ENCODE data around the gene DNPH1. TPM values are rescaled to one million over a fixed set of nuclear protein-coding genes. Genes with fewer than 3 reads are reported as not detected.

Gene DNPH1
- total and polyA plus RNA-seq, 3 donors from 2014 or later, result 19.3 to 21.8 (median 21.8) TPM

DNA sequence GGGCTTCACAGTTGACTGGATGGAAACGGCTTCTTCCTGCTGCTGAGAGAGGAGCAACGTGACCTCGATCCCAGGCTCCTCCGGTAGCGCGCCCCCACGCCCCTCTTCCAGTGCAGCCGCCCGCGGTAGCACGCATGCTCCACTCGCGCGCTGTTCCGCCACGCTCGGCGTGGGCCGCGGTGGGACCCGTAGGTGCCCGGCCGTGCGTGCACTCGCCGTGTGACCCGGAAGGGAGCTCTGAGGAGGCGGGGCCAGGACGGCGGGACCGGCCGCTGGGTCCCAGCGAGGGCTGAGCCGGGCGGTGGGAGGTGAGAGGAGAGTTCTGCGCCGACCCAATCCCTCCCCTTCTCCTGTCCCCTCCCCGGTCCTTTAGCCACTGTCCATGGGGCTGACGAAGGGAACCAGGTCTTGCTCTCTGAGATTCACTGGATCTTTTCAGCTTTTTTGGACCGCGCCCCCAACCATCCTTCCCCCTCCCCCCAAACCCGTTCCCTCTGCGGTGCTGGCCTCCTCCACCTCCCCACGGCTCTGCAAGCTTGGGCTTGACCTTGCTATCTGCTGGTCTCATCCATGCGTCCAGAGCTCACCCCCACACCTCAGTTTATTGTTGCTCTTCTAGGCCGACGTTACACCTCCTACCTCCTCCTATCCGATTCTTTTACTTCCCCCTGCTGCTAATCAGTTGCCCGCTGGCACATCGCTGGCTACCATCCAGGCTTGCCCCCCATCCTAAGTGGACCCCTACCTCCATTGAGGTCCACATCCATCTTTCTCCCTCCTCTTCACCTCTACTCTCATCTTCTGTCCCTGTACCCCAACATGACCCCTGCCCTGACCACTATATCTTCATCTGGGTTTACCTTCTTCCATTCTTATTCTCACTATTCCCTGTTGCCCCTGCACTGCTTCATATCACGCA, 47.1 kb downstream of the DNPH1 start, which contains the start of gene CUL9:
CUL9 (plus strand) TSS at position 255 of the 919 bp plus-strand sequence. CDS start 2,115 bp downstream, outside the sequence.
- TF ChIP-seq POLR2A (IDR thresholded peaks at IDR 0.05) (no peak), CTCF (IDR thresholded peaks at IDR 0.05) (peak in 1 of 3 experiments; percentile 14)
- H3K9me3 ChIP-seq, result no peaks in the 10 kb centered on the region
- no peaks in the 10 kb centered on the region for H3K27me3 ChIP-seq
- H3K4me1 ChIP-seq, result peaks cover 10% of the 10 kb centered on the region
- WGBS, 2 donors, result 0 to 1% methylated on average over 33 to 48 of the region's 51 CpGs
- peak; percentile 92 for DNase-seq
- H3K27ac ChIP-seq, result peak within 1 kb of the TSS; percentile 36 to 76
- no peaks in the 10 kb centered on the region for H3K36me3 ChIP-seq (ENCODE audit: low read depth, missing control alignments)
- H3K4me3 ChIP-seq, result peak within 1 kb of the TSS; percentile 63 to 82
- intact Hi-C loops (cut with DNase I; ENCODE audit: low total_unique reads), result no loop called here

- no peaks in the 10 kb centered on the region for H3K27me3 ChIP-seq
- H3K27ac ChIP-seq, result peak overlapping the region in 1 of 2 donors; percentile 76
- peak overlapping the region; percentile 63 to 82 for H3K4me3 ChIP-seq
- 40% methylated on average over 9 of the region's 9 CpGs for WGBS, 2 donors
- intact Hi-C loops (cut with DNase I; ENCODE audit: low total_unique reads), result no loop called here
- H3K4me1 ChIP-seq, result peaks cover 10% of the 10 kb centered on the region
- TF ChIP-seq CTCF (IDR thresholded peaks at IDR 0.05), result no peak
- no peak for TF ChIP-seq POLR2A (IDR thresholded peaks at IDR 0.05)
- DNase-seq, result no peak
- H3K9me3 ChIP-seq, result no peaks in the 10 kb centered on the region
- H3K36me3 ChIP-seq (ENCODE audit: low read depth, missing control alignments), result no peaks in the 10 kb centered on the region
Measured at GRCh38 chr6:43181621-43181941, 47.7 kb downstream of the DNPH1 start.

DNA sequence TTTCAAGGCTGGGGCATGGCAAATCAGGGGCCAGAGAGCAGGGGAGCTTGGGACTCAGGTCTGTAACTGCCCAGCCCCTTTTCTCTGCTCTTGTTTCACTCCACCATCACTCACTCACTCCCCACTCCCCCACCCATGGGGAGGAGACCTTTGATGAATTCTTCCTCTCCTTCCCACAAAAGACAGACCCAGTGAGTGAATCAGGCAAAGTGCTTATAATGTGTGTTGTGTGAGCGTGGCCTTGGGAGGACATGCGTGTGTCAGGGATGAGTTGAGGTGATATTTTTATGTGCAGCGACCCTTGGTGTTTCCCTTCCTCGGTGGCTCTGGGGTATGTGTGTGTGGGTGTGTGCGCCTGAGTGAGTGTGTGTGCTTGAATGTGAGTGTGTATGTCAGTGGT, 48.3 kb downstream of the DNPH1 start:
- Histone ChIP-seq H3K9me3 (no peaks in the 10 kb centered on the region), H3K27ac (no peak overlapping the region), H3K4me3 (no peak overlapping the region), H3K4me1 (peaks cover 10% of the 10 kb centered on the region), H3K27me3 (no peaks in the 10 kb centered on the region), H3K36me3 (ENCODE audit: low read depth, missing control alignments) (no peaks in the 10 kb centered on the region)
- no peak for TF ChIP-seq POLR2A (IDR thresholded peaks at IDR 0.05)
- no peak for TF ChIP-seq CTCF (IDR thresholded peaks at IDR 0.05)
- no peak for DNase-seq
- intact Hi-C loops (cut with DNase I; ENCODE audit: low total_unique reads), result no loop called here
- whole genome bisulfite sequencing, 2 donors, result 52 to 58% methylated on average over 5 of the region's 5 CpGs

- Histone ChIP-seq H3K27me3 (no peaks in the 10 kb centered on the region), H3K36me3 (ENCODE audit: low read depth, missing control alignments) (no peaks in the 10 kb centered on the region), H3K4me1 (peaks cover 10% of the 10 kb centered on the region), H3K9me3 (no peaks in the 10 kb centered on the region), H3K27ac (no peak overlapping the region), H3K4me3 (no peak overlapping the region)
- intact Hi-C loops (cut with DNase I; ENCODE audit: low total_unique reads), result no loop called here
- no peak for DNase-seq
- 74 to 81% methylated on average over 7 of the region's 7 CpGs for WGBS, 2 donors
- TF ChIP-seq POLR2A (IDR thresholded peaks at IDR 0.05), result no peak
- no peak for TF ChIP-seq CTCF (IDR thresholded peaks at IDR 0.05)
Measured at GRCh38 chr6:43180058-43180457, 49.2 kb downstream of the DNPH1 start.
